Measurements from ENCODE around the gene S100A16.

Gene S100A16

DNA sequence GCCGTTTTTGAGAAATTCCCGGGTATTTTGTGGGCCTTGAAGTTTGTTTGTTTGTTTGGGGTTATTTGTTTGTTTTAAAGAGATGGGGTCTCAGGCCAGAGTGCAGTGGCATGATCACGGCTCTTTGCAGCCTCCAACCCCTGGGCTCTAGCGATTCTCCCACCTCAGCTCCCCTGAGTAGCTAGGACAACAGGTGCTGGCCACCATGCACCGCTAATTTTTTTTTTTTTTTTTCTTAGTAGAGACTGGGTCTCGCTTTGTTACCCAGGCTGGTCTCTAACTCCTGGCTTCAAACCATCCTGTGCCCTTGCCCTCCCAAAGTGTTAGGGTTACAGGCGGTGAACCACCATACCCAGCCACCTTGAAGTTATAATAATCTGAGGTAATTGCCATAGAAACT is 22.9 kb upstream of the S100A16 start:
- no peak for DNase-seq

DNA sequence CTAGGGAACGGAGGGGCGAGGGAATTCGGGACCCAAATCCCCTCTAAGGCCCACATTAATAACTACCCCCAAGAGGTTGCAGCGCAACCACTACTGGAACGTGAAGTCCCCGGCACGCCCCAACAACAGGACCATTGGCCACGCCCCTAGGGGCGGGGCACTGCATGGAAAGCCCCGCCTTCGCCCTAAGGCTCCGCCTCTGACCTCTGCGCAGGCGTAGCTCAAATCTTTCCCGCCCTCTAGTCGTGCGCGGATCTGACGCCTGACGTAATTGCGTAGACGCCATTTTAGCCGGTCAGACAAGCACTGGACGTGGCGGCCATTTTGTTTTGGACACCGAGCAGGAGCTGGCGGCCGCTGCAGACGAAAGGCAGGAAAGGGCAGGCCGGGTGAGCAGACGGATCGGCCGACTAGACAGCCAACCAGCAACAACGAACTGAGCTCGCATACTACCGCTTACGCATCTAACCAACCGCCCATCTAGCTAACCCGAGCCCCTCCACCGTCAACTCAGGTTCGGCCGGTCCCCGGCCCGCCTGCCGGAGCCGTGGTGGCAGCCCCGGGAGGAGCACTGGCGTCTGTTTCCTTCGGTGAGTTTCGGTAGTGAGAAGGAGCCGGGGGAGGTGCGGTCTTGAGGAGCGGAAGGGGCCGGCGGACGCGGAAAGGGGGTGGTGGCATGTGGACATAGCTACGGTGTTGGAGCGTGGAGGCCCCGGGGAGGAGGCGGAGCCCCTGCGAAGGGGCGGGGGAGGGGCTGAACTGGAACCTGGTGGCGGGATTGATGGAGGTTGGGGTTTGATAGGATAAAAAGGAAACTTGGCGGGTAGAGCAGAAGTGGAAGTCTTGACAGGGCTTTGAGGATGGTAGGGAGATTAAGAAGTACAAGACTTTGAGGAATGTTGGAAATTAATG is 21.1 kb upstream of the S100A16 start, which contains the start of gene CHTOP:
CHTOP (plus strand) TSS at position 313 of the 912 bp plus-strand sequence. CDS start 2,523 bp downstream, outside the sequence.
- peak; percentile 97 for DNase-seq

DNA sequence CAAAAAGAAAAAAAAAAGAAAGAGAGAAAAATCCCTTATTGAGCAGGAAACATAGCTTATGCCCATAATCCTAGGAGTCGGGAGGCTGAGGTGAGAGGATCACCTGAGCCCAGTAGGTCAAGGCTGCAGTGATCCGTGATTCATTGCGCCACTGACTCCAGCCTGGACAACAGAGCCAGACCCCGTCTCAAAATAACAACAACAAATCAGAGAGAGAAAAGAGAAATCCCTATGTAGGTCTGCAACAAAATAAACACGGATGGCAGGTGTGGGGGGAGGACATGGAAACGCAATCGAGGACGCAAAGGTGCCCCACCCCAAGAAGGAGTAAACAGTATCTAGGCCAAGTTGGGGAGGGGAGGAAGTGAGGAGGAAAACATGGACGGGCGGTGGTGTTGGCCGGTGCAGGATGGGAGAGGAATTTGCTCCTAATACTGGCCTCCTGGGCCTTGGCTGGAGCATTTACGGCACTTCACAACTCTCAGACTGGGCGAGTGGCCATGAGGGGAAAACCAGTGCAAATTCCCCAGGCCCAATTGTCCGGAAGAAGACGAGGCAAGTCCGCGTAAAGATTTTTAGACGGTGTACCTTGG is 20.3 kb upstream of the S100A16 start:
- DNase-seq: no peak

GRCh38 chr1:153631047-153632022 is 18.4 kb upstream of the S100A16 start:
- DNase-seq: no peak

- DNase-seq: no peak
Observed at GRCh38 chr1:153630384-153630783, 17.4 kb upstream of the S100A16 start.

DNA sequence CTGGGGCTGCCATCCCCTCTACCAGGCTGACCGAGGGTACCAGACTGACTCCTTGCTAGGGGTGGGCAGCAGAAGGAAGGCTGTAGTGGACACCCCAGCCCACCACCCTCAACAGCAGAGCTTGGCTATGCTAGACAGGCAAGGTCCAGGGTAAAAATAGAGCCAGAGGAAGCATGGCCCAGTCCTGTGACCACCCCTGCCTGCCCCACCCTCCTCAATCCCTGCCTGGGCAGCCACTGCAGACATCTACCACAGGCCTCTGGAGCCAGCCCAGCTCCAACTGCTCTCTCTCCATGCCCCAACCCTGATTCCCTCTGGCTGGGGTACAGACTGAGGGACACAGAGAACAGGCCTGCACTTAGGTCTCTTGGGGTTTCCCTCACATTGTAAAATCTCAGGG is 17.0 kb upstream of the S100A16 start:
- DNase-seq: no peak

DNA sequence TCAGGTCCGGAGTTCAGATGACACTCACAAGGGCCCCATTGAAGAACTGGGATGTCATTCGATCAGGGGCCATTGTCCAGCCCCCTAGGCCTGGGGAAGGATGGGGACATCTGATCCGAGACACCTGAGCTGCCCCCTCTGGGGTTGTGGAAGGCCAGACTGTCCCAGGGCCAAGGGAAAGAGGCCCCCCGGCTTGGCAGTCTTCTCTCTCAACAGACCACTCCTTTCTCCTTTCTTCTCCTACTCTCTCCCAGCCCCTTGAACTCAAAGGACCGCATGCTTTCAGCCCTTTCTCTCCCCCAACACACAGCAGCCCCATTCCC is 16.4 kb upstream of the S100A16 start:
- no peak for DNase-seq

DNA sequence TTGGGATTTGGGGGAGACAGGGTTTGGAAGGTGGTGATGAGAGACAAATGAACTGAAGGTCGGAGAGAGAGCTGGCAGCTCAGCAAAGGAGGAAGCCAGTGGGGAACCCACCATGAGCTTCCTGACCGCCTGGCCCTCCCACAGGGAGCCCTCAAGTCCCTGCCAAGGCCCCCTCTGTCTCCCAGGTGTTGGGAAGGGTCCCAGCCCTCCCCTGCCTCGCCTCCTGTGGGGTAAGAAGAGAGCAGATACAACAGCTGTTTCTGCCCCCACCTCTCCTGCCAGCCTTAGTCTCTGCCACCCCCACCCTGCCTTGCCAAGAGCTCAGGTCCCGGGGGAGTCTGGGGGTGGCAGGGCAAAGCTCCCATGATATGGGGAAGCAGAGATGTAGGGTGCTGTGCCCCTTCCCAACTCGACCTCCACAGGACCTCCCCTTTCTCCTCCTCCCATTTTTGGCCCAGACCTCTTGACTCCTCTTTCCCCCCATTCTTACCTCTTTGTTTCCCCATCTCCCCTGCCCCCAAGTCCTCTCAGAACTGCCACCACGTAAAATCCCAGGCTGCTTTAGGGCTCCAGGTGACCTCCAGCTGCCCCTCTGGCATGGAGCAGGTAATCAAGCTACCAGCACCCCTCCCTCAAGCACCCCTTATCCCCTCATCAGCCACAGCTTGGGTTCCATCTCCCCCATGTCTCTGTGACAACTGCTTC is 15.9 kb upstream of the S100A16 start:
- no peak for DNase-seq

GRCh38 chr1:153627715-153628626 is 15.0 kb upstream of the S100A16 start, which contains the start of gene S100A1:
S100A1 (plus strand) TSS chr1:153628434; CDS start chr1:153630522, 2,088 bp downstream.
- no peak for DNase-seq

GRCh38 chr1:153626904-153627714 is 14.2 kb upstream of the S100A16 start, which contains the start of gene S100A13:
S100A13 (minus strand) TSS chr1:153627505; CDS start chr1:153626472, 1,033 bp downstream.
- DNase-seq: no peak

DNA sequence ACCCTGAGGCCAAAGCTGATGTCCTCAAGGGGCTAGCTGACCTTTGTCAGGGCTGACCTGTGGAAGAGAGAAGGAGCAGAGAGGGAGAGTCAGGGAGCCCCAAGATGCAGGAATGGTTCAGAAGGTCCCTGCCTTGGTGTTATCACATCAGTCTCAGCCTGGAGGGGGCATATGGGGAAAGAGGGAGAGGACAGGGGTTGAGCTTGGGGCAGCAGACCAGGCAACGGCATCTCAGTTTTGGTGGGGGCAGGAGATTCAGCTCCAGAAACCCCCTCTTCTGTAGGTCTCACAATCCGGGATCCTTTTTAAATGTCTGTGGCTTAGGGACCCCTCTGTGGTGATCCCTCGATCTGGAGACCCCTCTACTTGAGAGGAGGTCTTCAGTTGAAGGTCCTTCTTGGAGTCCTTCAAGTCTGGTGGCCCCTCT is 13.6 kb upstream of the S100A16 start:
- DNase-seq: no peak

DNA sequence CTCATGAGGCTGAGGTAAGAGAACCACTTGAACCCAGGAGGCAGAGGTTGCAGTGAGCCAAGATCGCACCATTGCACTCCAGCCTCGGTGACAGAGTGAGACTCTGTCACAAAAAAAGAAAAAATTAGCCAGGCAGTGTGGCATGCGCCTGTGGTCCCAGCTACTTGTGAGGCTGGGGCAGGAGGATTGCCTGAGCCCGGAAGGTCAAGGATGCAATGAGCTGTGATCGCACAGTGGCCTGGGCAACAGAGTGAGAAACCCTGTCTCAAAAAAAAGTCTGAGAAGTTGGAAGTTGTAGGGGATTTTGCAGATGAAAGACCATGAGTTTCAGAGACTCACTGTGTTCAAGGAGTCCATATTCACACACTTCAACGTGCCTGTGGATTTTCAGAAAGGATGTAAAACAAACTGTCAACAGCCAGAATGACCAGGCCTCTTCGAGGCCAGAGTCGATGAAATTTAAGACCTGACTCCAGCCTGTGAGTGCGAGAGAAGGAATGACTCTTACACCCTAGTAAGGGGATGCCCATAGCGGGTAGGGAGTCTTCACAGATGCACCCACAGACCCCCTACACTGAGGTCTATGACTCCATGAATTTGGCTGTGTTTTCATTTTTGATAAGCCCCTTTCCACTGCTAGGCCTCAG is 12.2 kb upstream of the S100A16 start:
- DNase-seq: no peak

- DNase-seq: no peak
Observed at GRCh38 chr1:153623101-153623500, 10.2 kb upstream of the S100A16 start.

DNA sequence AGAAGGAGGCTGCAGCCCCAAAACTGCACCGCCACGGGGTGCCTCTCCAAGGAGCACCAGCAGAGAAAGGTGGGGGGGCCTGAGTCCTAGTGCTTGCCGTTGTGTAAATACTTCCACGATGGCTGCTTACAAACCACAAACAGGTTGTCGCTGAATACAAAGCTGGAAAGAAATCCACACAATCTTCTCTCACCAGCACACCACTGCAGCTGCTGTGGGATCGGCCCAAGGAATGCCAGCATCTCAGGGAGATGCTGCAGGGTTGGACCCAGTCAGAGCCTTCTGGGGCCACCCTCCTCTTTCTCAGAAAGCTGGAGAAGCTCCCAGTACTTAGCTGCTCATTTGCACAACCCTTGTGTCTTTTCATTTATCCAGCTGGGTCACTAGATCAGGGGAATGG is 6.2 kb upstream of the S100A16 start:
- DNase-seq: no peak

- DNase-seq: peak; percentile 64
Observed at GRCh38 chr1:153617663-153618062, 4.7 kb upstream of the S100A16 start.

DNA sequence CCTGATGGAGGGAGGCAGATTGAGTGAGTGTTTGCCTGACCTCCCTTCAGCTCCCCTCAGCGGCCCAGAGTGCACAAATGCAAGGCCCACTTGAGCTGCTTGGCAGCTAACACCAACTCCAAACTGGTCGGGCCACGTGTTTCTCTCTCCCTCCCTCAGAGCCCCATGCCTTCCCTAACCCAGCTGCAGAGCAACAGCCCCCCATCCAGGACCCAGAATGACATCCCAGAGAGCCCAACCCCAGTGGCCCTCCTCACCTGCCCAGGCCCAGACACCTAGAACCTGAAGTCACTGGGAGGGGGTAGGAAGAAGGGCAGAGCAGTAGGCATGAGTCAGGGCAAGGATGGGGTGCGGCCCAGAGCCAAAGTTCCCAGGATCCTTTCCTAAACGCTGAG is 4.0 kb upstream of the S100A16 start:
- no peak for DNase-seq

GRCh38 chr1:153616144-153616916 is 3.4 kb upstream of the S100A16 start, which contains the start of gene S100A14:
S100A14 (minus strand) TSS chr1:153616325; CDS start chr1:153615858, 467 bp downstream.
- no peak for DNase-seq

- DNase-seq: no peak
Observed at GRCh38 chr1:153615406-153615805, 2.5 kb upstream of the S100A16 start.

- DNase-seq: no peak
Observed at GRCh38 chr1:153614906-153615305, 2.0 kb upstream of the S100A16 start.

All from CD4-positive, alpha-beta T cell treated with Interleukin-17A for 1 hour (primary cell).